Body of pancreas (tissue), 4 donors: ENCODE data around the gene POM121L2.

Experiments used
- CTCF ChIP-seq, 7 experiments: fragments of 450-650 bp in 4 of 7; fragments of 200-600 bp in 3 of 7; sonication (generic) in 3 of 7; IDR thresholded peaks; one replicate each; pipeline ENCODE4 v1.5.1; 2016 to 2019; ENCODE audit warnings: antibody characterized with exemption in 7 of 7
- POLR2A ChIP-seq, 3 donors: fragments of 450-650 bp; IDR thresholded peaks; one replicate each; pipeline ENCODE4 v1.6.1; 2016; ENCODE audit warnings: antibody characterized with exemption in 3 of 3, mild to moderate bottlenecking in 2 of 3

- TF ChIP-seq CTCF (IDR thresholded peaks at IDR 0.05), result no peak
- TF ChIP-seq POLR2A (IDR thresholded peaks at IDR 0.05), result no peak
Measured at GRCh38 chr6:27267857-27268434, 44.1 kb downstream of the POM121L2 start.
